ENCODE data around the gene SMOC2.

GRCh38 chr6:168558686-168559085, 117.7 kb downstream of the SMOC2 start:
- TF ChIP-seq, protein P1, sequence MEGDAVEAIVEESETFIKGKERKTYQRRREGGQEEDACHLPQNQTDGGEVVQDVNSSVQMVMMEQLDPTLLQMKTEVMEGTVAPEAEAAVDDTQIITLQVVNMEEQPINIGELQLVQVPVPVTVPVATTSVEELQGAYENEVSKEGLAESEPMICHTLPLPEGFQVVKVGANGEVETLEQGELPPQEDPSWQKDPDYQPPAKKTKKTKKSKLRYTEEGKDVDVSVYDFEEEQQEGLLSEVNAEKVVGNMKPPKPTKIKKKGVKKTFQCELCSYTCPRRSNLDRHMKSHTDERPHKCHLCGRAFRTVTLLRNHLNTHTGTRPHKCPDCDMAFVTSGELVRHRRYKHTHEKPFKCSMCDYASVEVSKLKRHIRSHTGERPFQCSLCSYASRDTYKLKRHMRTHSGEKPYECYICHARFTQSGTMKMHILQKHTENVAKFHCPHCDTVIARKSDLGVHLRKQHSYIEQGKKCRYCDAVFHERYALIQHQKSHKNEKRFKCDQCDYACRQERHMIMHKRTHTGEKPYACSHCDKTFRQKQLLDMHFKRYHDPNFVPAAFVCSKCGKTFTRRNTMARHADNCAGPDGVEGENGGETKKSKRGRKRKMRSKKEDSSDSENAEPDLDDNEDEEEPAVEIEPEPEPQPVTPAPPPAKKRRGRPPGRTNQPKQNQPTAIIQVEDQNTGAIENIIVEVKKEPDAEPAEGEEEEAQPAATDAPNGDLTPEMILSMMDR (IDR thresholded peaks at IDR 0.05) = no peak
- TF ChIP-seq EZH2 (IDR thresholded peaks at IDR 0.05; ENCODE audit: borderline replicate concordance, insufficient read depth, low read depth, low read length, poor library complexity, severe bottlenecking) = no peak

Data from B cell (primary cell).